A549 treated with AZD9567 at 1 μM for 4 hours (cell line): ENCODE measurements around the gene FAM111B. TPM values are rescaled to one million over a fixed set of nuclear protein-coding genes. Genes with fewer than 3 reads are reported as not detected.

Source experiments
- total RNA-seq: library from RNA; stranded (reverse); fragments of 200-300 nt; extraction: Qiagen RNA extraction; gene quantifications from 5 replicates; pipeline ENCODE4 v1.2.3, GENCODE V29; 2022; ENCODE audit not compliant: insufficient read depth

FAM111B gene
- total RNA-seq: 7.5 to 8.0 TPM (median 7.8 TPM) in 5 replicates

DNA sequence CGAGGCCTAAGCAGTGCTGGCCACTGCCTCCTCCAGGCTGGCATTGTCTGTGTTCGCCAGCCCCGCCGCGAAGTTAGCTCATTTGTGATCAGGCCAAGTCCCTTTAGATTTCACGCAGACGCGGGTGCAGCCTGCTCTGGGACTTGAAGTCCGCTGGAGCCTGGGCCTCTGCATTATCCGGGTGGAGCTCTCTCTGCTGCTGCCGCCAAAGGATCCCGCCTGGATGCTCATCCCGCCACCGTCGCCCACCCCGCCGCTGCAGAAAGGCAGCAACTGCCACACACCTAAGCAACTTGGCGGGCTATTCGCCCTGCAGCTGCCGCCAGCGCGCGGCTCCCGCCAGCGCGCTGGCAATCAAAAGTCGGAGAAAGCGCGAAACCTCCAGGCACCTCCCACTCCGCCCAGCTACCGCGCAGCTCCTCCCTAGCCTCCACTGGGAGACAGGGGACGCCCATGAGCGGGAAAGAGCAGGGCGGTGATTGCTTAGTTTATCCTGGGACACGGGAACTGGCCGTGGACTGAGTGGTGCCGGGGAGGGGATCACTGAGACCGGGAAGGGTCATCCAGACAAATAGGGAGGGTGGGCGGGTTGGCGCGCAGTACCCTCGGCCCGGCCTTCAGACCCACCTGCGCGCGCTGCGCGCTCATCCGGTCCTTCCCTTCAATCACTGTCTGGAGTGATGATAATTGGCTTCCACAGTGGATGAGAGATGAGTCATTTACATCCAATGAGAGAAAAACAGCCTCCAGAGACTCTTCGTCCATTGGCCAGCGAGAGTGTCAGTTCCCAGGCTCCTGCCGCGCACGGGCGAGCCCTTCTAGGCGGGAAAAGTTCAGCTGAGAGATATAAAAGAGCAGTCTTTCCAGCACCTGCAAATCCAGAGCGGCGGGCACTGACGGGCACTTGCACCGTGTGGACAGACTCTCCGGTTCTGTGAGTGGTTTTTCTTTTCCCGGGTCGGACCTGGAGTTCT lies at the start of gene FAM111B:
FAM111B (plus strand) TSS at position 875 of the 974 bp plus-strand sequence. CDS start 2,389 bp downstream, outside the sequence.

DNA sequence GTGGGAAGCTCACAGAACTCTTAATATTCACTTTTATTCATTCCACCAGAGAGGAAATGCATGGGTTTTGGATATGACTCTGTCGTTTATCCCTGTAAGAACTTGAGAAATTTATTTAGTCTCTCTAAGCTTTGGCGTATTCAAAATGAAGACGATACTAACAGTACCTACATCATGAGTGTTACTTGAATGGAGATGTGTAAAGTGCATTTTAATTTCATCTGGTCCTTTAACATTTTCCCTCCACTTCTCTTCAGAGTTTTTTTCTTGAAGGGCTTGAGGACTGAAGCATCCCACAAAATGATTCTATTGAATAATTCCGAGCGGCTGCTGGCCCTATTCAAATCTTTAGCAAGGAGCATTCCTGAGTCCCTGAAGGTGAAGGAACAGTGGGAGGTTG lies 21.0 kb upstream of the FAM111B start, which contains the start of gene GLYATL1B:
GLYATL1B (plus strand) TSS at position 301 of the 400 bp plus-strand sequence; CDS start at position 301, 0 bp downstream.

DNA sequence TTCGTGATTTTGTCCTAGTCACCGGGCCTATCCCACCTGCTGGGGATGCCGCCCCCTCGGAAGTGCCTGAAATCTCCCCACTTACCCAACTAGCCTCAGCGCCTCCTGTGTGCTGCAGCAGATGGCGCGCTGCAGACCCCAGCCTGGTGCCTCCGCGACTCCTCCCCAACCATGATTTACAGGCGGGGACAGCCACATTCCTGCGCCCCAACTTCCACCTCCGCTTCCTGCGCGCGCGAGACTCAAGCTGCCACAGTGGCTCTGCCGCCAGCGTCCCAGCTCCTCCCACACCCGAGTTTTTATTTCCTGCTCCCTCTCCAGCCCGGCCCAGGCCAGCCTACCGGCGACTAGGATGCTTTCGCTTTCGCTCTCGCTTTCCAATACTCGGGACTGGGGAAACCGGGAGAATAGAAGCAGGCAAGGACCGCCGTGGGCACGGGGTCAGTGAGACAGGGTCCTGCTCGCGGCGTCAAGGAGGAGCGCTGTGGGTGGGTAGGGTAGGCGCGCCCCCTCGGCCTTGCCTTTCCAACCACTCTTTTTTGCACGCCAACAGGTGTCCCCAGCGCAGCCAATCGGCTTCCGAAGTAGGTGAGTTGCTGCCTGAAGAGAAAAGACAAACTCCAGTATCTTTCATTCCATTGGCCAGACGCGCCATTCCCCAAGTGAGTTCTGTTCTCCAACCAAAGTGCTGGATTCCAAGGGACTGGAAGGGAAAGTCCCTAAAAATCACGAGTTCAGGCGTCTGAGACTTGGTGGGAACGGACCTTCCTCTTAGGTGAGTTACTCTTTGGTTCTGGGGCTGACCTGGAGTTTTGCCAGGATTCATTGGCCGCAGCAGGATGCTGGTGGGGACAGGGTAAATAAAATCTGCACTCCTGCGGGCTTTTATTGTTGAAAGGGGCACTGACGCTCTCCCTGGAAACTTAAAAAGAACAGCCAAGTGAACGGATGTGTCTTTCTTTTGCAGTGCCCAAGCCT lies 35.8 kb downstream of the FAM111B start, which contains the start of gene FAM111A:
FAM111A (plus strand) TSS at position 327 of the 978 bp plus-strand sequence. CDS start 6,017 bp downstream, outside the sequence.

DNA sequence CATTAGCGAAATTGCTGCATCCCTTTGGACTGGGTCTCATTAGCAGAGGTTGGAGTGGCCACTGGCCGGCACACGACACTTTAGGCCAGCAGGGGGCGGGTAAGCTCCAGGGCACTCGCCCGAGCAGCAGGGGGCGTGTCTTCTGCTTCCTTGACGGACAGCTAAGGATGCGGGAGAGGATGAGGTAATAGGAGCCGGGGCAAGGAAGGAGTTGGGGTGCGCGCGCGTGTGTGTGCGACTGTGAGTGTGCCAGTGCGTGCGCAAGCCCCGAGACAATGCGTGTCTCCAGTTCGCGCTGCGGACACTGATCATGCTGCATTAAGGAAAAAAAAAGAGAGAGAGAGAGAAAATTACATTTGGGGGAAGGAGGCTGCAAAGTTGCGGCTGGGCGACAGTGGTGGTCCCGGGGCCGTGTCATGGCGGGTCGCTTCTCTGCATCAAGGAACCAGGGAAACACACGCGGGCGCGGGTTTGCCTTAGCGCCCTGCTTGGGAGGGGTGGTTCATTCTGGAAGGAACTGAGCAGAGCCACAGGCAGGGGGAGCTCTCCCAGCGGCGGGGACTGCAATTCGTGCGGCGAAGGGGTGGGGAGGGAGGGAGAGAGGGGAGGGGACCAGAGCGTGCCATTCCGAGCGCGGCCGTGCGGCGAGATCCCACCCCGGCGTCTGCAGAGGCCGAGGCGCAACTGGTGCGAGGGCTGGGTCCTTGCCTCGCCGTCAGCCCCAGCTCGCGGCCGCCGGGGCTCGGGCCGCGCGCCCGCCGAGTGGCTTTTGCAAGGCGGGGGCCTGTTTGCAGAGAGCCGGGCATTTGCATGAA lies 64.7 kb downstream of the FAM111B start, which contains the start of gene DTX4:
DTX4 (plus strand) TSS at position 625 of the 815 bp plus-strand sequence. CDS start 464 bp downstream, outside the sequence.

Other genes with a start within 250 kb of the FAM111B start
- gene GLYATL1, start 167.7 kb upstream of the FAM111B start, total RNA-seq: 0.06 TPM in 1 of 5 replicates, not detected in the others
- not detected in 5 replicates for gene GLYATL1B, start 20.9 kb upstream of the FAM111B start, total RNA-seq
- 7.1 to 18.0 TPM (median 7.8 TPM) in 5 replicates for gene FAM111A, start 35.6 kb downstream of the FAM111B start, total RNA-seq
- 3.2 to 4.8 TPM (median 4.1 TPM) in 5 replicates for gene DTX4, start 64.9 kb downstream of the FAM111B start, total RNA-seq
- gene MPEG1, start 105.7 kb downstream of the FAM111B start, total RNA-seq: not detected in 5 replicates